ENCODE results near the gene MXD4. TPM values are rescaled to one million over a fixed set of nuclear protein-coding genes. Genes with fewer than 3 reads are reported as not detected.

MXD4 gene
- total and polyA plus RNA-seq, 2 of the 13 experiments (the other 11 are each of a cell fraction or from before 2014, with no cell fraction given): 29.0 to 31.3 TPM

DNA sequence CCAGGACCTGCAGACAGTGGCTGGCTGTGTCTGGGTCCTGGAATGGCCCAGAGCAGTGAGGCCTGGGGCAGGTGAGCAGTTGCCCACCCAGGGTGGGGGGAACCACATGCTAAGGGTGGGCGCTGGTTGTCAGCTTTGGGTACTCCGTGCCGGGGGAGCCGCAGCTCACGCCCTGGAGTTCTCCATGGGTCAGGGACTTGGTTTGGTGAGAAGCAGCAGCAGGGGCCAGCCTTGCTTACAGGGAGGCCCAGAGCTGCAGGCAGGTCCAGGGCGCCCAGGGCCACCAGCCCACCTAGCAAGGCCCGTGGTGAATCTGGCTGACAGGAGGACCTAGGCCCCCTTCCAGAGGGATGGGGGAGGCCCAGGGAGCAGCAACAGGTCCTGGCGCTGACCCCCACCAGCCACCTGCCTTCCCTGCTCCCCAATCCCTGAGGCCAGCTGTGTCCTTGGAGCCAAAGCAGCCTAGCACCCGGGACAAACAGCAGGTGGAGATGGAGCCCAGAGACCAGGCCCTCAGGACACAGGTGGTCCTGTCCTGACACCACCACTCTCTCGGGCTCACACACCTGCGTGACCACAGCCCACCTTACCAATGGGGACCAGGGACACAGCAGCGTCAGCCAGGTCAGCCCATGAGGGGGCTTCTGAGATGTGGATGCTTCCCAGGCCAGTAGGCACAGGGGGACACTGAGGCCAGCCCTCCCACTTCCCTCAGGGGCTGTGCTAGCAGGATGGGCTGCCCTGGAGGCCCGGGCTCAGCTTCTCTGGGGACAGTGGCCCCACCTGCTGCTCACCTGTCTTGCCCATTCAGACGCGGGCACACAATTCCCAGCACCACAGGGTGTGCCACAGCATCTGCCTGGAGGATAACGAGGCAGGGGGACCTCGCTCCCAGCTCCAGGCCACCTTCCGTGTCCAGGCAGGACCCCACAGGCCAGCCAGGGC, 3.5 kb downstream of the MXD4 start:
- Histone ChIP-seq H4K20me1 (ENCODE audit: insufficient read depth, low read length) (no peaks in the 10 kb centered on the region), H3K4me2 (ENCODE audit: low read depth, low read length) (no peak overlapping the region), H2AFZ (ENCODE audit: low read length) (no peak overlapping the region), H3K27ac (ENCODE audit: extremely low read length, insufficient read depth, low read length) (no peak overlapping the region), H3K9ac (ENCODE audit: insufficient read depth, low read depth, low read length) (no peak overlapping the region), H3K9me3 (ENCODE audit: low read length) (no peaks in the 10 kb centered on the region), H3K36me3 (replicated peaks in 1 of 2; ENCODE audit: control insufficient read depth in 1 of 2, insufficient read depth in 2 of 2, low read length in 2 of 2) (peaks cover 8 to 16% of the 10 kb centered on the region in 2 experiments; a peak in 4 of 5 replicates), H3K79me2 (ENCODE audit: insufficient read depth, low read length) (peaks cover 9% of the 10 kb centered on the region), H3K27me3 (ENCODE audit: control insufficient read depth in 1 of 2, insufficient read depth in 2 of 2, low read length in 2 of 2) (no peaks in the 10 kb centered on the region), H3K4me1 (ENCODE audit: insufficient read depth, low read length) (peaks cover 25% of the 10 kb centered on the region), H3K4me3 (replicated peaks in 1 of 3; ENCODE audit: insufficient read depth in 1 of 3, low read depth in 2 of 3, low read length in 3 of 3) (no peak overlapping the region)
- CTCF ChIA-PET (ENCODE audit: low intra/inter-chr PET ratio, low total read pairs): no interaction called here
- 81% methylated on average over 3 of the region's 18 CpGs for WGBS (ENCODE audit: low lambda C conversion rate)
- TF ChIP-seq DNMT1 (CRISPR knock-in tag; IDR thresholded peaks at IDR 0.05): no peak
- peak; percentile 46; the same call in 1 of the 2 replicates for TF ChIP-seq AKAP8 (CRISPR knock-in tag; IDR thresholded peaks at IDR 0.05)
- no peak for TF ChIP-seq ZNF567 (CRISPR knock-in tag; IDR thresholded peaks at IDR 0.05; ENCODE audit: borderline replicate concordance)
- peak; percentile 53 for TF ChIP-seq AGO2 (optimal IDR thresholded peaks at IDR 0.05; ENCODE audit: low read depth, low read length)
- peak; percentile 9; the same call in 1 of the 2 replicates for TF ChIP-seq RBFOX2 (IDR thresholded peaks at IDR 0.05; ENCODE audit: low read depth, low read length)
- TF ChIP-seq PTBP1 (IDR thresholded peaks at IDR 0.05; ENCODE audit: low read depth, low read length, poor library complexity, severe bottlenecking): no peak
- no peak for TF ChIP-seq ZNF629 (CRISPR knock-in tag; conservative IDR thresholded peaks at IDR 0.05)
- no peak for TF ChIP-seq ZSCAN12 (CRISPR knock-in tag; IDR thresholded peaks at IDR 0.05)
- FAIRE-seq: no peak
- ATAC-seq: no peak
- BruUV-seq (replicated peaks): no TSS peak
- no peak for DNase-seq (ENCODE audit: low spot score)
- intact Hi-C loops (cut with micrococcal nuclease; ENCODE audit: unreplicated experiment): no loop called here
- in situ Hi-C loops (cut with HindIII; ENCODE audit: extremely low pct_ligation_motif_present, low pct_unique_long_range_greater_than_20kb): no loop called here
- POLR2A ChIA-PET: interaction anchor here (1.4 kb wide), 1 partner anchor 16 kb away, joined by 5 read pairs; the partner anchor contains the start of genes HAUS3 and POLN

Data from HepG2 (cell line).